Measurements from ENCODE around the gene PDCD2L.
A peak's percentile ranks its signal among the peaks of the same experiment; 100 is the strongest.

Gene PDCD2L

GRCh38 chr19:34404109-34404909 is at the start of gene PDCD2L:
PDCD2L (plus strand) TSS chr19:34404399; CDS start chr19:34404431, 32 bp downstream.
- H3K4me3 ChIP-seq (ENCODE audit: low read depth, low read length) = peak within 1 kb of the TSS; percentile 84
- no peak for TF ChIP-seq CTCF (IDR thresholded peaks at IDR 0.05; ENCODE audit: low read depth, low read length)
- in situ Hi-C loops (cut with HindIII; ENCODE audit: low sequenced_read_pairs) = no loop called here
- peak; percentile 85 for DNase-seq (ENCODE audit: low read depth, low spot score)

GRCh38 chr19:34355201-34355600 is 49.0 kb upstream of the PDCD2L start:
- in situ Hi-C loops (cut with HindIII; ENCODE audit: low sequenced_read_pairs) = no loop called here
- no peak for DNase-seq (ENCODE audit: low read depth, low spot score)
- no peak overlapping the region for H3K4me3 ChIP-seq (ENCODE audit: low read depth, low read length)
- no peak for TF ChIP-seq CTCF (IDR thresholded peaks at IDR 0.05; ENCODE audit: low read depth, low read length)

GRCh38 chr19:34356875-34357274 is 47.3 kb upstream of the PDCD2L start:
- TF ChIP-seq CTCF (IDR thresholded peaks at IDR 0.05; ENCODE audit: low read depth, low read length) = no peak
- in situ Hi-C loops (cut with HindIII; ENCODE audit: low sequenced_read_pairs) = no loop called here
- DNase-seq (ENCODE audit: low read depth, low spot score) = no peak
- H3K4me3 ChIP-seq (ENCODE audit: low read depth, low read length) = no peak overlapping the region

GRCh38 chr19:34357431-34357830 is 46.8 kb upstream of the PDCD2L start:
- no peak overlapping the region for H3K4me3 ChIP-seq (ENCODE audit: low read depth, low read length)
- TF ChIP-seq CTCF (IDR thresholded peaks at IDR 0.05; ENCODE audit: low read depth, low read length) = no peak
- DNase-seq (ENCODE audit: low read depth, low spot score) = no peak
- in situ Hi-C loops (cut with HindIII; ENCODE audit: low sequenced_read_pairs) = no loop called here

- DNase-seq (ENCODE audit: low read depth, low spot score) = peak; percentile 98
- H3K4me3 ChIP-seq (ENCODE audit: low read depth, low read length) = peak overlapping the region; percentile 43
- in situ Hi-C loops (cut with HindIII; ENCODE audit: low sequenced_read_pairs) = no loop called here
- peak; percentile 67 for TF ChIP-seq CTCF (IDR thresholded peaks at IDR 0.05; ENCODE audit: low read depth, low read length)
These were observed 44.9 kb upstream of the PDCD2L start for GRCh38 chr19:34359140-34359953.

- in situ Hi-C loops (cut with HindIII; ENCODE audit: low sequenced_read_pairs) = no loop called here
- DNase-seq (ENCODE audit: low read depth, low spot score) = no peak
- H3K4me3 ChIP-seq (ENCODE audit: low read depth, low read length) = peak overlapping the region; percentile 43
- TF ChIP-seq CTCF (IDR thresholded peaks at IDR 0.05; ENCODE audit: low read depth, low read length) = no peak
These were observed 44.3 kb upstream of the PDCD2L start for GRCh38 chr19:34359954-34360315.
